ENCODE data around the gene LMO7.
A peak's percentile ranks its signal among the peaks of the same experiment; 100 is the strongest.

The LMO7 gene

GRCh38 chr13:75861786-75862185 lies 225.7 kb downstream of the LMO7 start:
- DNase-seq, result no peak

DNA sequence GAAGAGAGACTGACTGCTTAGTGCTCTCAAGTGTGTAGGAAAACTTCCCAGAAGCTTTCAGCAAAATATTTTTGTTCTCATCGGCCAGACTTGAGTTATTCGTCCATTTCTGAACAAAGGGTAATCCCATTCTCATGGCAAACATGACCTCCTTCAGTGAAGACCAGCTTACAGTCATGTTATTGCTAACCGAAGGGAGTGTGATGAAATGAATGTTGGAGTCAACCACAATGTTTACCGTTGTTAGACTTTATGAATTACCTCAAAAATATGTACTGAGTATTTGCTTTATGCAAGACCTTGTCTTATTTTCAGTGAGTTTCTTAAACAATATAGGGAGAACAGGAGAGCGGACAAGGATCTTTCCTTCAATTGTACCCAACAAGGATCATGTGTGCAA lies 228.6 kb downstream of the LMO7 start:
- no peak for DNase-seq

GRCh38 chr13:75867379-75868117 lies 231.4 kb downstream of the LMO7 start:
- no peak for DNase-seq

DNA sequence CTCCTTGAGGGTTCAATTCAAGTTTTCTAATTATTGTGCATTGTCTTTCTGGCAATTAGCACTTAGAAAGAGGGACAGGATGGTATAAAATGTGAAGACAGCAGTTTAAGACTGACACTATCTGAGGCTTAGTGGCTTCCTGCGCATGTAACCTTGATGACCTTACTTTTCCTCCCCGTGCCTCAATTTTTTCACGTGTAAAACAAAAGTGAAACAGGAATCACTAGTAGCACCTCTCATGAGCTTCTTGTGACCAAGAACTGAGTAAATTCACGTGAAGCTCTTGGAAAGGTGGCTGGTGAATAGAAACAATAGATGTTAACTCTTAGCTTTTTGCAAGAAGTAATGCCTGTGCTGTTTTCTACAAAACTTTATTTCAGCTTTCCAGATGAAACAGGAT lies 233.9 kb downstream of the LMO7 start:
- DNase-seq, result no peak

GRCh38 chr13:75870397-75870903 lies 234.3 kb downstream of the LMO7 start:
- DNase-seq, result peak; percentile 54

GRCh38 chr13:75871059-75871458 lies 234.9 kb downstream of the LMO7 start:
- no peak for DNase-seq

DNA sequence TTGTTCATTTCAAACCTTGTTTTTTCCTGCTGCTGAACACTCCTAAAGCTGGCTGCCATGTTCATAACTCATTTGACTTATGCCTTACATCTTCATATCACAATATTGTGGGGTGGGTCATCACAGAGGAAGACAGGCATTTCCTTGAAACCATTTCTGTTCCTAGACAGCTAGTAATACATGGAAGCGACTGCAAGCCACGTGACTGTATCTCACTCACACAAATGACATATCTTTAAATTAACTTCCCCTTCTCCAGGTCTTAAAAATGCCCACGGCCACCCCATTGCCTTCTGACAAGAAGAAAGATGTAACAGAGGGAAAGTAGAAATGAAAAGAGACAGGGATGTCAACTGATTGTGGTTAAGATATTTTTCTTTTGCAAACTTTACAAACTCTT lies 236.8 kb downstream of the LMO7 start:
- DNase-seq, result no peak

- no peak for DNase-seq
Measured at GRCh38 chr13:75873494-75873893, 237.4 kb downstream of the LMO7 start.

DNA sequence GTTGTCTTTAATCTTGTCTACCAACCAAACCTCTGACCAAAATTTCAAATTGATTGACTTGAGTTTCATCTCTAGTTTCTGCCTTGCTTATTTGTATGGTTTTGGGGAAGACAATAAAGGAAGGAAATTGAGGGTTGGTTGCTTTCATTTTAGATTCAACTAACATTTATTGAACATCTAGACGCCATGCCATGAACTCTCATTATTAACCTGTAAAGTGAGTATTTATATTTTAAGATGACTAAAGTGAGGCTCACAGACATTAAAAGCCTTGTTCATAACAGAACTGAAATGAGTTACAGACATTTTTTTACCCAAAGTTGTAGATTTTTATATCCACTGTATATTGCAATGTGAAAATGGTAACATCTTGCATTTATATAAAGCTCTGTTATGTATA lies 239.3 kb downstream of the LMO7 start:
- DNase-seq, result no peak

DNA sequence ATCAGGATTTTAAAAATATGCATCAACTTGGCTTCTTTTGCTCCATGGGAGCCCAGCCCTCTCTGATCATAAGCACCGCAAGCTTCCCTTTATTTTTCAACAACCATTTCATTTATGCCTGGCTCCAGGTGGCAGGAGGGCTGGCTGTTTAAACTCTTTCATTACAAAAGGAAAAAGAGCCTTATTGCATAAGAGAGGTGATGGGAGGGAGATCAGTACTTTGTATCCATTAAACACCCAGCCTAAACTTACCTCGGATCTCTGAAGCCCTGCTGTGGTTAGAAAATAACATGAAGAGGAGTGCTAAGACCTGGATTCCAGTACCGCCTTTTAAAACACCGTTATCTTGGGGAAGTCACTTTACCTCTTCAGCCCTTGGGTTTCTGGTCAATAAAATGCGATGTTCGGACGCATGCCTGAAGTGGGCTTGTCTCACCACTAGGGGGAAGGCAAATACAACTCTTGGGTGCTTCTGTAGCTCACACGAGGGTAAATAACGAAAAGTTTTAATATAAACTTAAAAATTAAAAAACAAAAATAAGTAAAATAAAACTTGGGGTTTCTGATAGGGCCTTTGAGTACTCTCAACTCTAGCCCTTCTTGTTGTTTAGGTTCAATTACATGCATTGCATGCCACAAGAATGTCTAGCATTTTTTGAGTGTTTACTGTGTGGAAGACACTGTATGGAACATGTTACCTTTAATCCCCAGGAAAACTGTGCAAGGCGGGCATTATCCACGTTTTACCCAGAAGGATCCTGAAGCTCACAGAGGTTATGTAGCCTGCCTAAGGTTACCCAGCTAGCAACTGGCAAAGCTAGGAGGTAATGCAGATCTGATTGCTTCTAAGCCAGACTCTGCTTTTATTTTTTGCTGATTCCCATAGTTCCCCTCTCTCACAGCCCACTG lies 240.3 kb downstream of the LMO7 start:
- DNase-seq, result peak; percentile 70

GRCh38 chr13:75877071-75877470 lies 240.9 kb downstream of the LMO7 start:
- no peak for DNase-seq

GRCh38 chr13:75879656-75880055 lies 243.5 kb downstream of the LMO7 start:
- no peak for DNase-seq

DNA sequence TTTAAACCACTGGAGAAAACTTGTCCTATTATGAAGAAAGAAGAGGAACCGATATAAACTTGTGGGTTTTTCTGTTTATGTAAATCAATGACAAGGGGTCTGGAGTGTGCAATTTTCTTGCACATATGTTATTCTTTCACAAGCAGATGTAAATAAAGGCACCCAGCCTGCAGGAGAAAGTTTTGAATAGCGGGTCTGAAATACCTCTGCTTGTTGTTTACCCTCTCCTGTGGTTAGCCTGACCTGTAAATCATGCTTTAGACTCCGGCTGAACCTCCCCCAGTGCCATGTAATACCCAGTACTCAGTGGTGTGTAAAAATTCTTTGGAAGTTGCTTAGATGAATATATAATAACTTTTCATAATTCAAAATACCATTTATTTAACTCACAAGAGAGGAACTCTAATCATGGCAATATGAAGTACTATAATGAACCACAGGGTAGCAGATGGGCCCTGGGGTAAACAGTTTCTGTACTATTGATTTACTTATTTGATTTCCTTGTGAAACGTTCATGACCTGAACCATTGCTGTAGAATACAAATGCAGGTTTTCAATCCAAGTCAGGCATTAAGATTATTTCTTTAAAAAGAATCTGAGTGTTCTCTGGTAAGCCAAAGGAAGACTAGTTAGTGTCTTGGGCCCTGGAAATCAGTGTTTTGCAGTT lies 245.1 kb downstream of the LMO7 start:
- no peak for DNase-seq

DNA sequence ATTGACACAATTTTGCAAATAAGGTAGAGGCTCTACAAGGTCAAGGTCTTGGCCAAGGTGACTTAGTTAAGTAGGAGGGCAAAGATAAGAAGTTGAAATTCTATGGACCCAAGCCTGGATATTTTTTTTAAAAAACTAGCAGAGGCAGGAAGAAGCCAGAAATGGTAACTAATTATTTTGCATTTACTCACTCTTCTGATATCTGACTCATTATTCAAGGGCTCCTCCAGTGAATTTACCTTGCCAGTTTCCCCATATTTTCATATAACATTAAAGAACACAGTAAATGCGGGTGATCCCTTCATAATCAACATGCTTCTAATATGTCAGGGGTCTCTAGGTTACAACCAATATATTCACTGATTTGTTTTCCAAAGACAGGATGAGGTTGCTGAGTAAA lies 246.1 kb downstream of the LMO7 start:
- no peak for DNase-seq

GRCh38 chr13:75889427-75889826 lies 253.3 kb downstream of the LMO7 start:
- no peak for DNase-seq

DNA sequence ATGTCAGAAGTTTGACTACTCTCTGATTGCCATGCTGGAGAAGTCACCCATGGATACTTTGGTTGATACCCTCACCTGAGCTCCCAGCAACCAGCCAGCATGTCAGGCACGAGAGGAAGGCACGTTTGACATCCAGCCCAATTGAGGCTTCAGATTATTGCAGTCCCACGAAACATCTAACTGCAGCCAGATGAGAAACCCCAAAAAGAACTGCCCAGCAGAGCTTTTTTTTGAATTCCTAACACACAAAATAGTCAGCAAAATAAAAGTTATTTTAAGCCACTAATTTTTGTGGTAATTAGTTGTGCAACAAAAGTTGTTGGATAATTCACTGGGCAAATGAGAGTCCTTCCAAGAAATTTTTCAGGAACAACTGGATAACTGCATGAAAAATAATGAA lies 259.0 kb downstream of the LMO7 start:
- no peak for DNase-seq

GRCh38 chr13:75896271-75896670 lies 260.1 kb downstream of the LMO7 start:
- DNase-seq, result no peak

- DNase-seq, result no peak
Measured at GRCh38 chr13:75897386-75897785, 261.3 kb downstream of the LMO7 start.

DNA sequence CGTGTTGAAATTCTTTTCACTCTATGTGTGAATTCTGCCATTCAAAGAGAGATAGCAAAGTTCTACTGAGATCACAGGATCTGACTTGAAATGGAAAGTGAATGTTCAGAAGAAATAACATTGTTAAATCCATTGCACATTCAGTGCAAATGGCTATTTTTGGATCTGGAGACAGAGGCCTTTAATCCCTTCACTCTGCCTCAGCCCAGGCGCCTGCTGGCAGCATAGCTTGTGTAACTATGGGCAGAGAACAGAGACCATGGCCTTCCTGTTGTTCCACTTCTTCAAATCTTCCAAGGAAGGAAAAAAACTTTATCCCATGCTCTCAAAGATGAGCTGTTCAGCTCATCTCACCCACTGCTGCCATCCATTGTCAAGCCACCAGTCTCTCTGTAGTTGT lies 265.4 kb downstream of the LMO7 start:
- DNase-seq, result no peak

DNA sequence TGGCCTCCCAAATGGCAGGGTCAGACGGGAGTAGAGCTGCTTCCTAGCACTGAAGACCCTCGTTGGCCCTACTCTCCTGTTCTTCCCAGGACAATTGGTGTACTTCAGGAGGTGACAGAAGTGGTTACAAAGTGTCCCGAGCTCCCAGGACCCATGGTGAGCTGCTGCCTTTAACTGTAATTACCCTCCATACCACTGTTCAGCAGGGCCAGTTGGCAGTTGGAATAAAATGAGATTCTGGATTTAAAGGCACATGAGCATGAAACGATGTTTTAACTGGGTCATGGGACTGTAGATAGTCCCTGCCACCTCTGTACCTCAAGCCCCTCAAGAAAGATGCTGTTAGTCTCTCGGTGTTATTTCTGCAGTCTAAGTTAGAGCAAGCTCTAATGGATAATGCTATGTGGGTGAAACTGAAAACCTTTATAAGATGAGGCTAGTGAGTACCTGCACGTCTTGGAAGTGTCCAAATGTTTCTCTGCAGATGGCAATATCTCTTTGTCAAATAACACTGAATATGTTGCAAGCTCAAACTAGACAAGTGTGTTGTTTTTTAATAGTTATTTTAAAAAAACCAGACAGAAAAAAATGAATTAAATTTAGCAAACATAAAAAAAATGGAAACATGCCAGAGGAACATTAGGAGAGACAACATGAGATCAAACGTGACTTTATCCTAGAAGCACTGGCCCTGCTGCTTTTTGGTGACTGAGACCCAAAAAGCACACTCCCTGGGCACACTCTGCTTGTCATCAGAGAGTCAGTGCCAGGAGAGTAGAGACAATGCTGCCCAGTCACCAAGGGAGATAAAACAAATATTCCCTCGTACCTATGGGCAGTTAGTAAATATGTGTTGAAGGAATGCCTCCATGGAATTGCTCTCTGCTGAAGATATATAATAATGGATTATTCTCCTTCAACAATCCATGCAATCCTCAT lies 266.3 kb downstream of the LMO7 start:
- no peak for DNase-seq

DNA sequence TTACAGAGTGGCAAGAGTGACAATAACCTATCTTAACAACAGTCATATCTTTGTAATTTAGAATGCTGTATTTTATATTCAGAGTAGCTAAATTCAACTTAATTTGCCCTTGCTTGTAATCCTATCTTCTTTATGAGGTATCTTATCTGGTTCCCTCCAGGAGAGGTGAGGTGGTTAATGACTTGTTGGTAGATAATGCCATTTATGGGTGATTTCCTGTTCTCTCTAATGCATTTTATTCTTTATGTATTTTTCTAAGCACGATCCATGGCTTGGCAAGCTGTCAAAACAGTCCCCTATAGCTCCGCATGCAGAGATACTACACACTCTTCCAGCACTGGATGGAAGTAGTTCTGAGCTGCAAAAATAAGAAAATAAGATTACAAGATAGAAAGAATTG lies 267.9 kb downstream of the LMO7 start:
- DNase-seq, result no peak

DNA sequence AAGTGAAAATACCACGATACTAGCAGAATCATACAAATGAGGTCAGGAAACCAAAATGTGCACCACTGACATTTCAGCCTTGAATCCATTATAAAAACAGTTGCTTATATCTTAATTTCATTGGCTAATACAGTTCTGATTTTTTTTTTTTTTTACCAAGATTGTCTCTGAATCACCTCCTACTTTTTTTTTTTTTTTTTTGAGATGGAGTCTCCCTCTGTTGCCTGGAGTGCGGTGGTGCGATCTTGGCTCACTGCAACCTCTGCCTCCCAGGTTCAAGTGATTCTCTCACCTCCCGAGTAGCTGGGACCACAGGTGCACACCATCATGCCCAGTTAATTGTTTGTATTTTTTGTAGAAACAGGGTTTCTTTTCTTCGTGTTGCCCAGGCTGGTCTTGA lies 270.2 kb downstream of the LMO7 start:
- DNase-seq, result no peak

Measured in retina (tissue), 1 donor.